Subcutaneous adipose tissue (tissue), 4 donors: Measurements from ENCODE around the gene ZMIZ1. TPM values are rescaled to one million over a fixed set of nuclear protein-coding genes. Genes with fewer than 3 reads are reported as not detected.

Experiments used
- total RNA-seq, 4 donors: library from RNA; depleted of rRNA; stranded (reverse); fragments of >200 nt; gene quantifications; one replicate each; pipeline ENCODE4 v1.1.0, GENCODE V29; 2016
- TF ChIP-seq, protein P1 (sequence below): fragments of 450-650 bp; IDR thresholded peaks from one replicate; pipeline ENCODE4 v1.5.1; 2016; ENCODE audit warnings: low read depth, mild to moderate bottlenecking, control low read depth, antibody characterized with exemption, moderate library complexity

The ZMIZ1 gene
- total RNA-seq, 4 donors from 2014 or later, result 38.1 to 70.6 (median 51.4) TPM

DNA sequence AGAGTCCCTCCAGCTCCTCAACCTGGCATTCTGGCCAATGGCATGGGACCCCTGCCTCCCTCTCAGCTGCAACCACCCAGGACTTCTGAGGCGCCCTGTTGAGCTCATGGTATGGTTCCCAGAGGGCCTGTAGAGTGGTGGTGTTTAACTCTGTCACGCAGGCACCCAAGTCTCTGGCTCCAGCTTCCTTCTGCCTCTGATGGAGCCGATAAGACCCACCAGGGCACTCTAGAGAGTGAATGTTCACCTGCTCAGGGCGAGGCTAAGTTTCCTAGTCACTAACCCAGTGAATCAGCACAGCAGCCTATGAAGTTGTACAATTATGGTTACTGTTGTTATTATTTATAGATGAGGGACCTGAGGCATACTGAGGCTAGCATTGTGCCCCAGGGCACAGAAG, 120.4 kb downstream of the ZMIZ1 start:
- TF ChIP-seq, protein P1, sequence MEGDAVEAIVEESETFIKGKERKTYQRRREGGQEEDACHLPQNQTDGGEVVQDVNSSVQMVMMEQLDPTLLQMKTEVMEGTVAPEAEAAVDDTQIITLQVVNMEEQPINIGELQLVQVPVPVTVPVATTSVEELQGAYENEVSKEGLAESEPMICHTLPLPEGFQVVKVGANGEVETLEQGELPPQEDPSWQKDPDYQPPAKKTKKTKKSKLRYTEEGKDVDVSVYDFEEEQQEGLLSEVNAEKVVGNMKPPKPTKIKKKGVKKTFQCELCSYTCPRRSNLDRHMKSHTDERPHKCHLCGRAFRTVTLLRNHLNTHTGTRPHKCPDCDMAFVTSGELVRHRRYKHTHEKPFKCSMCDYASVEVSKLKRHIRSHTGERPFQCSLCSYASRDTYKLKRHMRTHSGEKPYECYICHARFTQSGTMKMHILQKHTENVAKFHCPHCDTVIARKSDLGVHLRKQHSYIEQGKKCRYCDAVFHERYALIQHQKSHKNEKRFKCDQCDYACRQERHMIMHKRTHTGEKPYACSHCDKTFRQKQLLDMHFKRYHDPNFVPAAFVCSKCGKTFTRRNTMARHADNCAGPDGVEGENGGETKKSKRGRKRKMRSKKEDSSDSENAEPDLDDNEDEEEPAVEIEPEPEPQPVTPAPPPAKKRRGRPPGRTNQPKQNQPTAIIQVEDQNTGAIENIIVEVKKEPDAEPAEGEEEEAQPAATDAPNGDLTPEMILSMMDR, result no peak

DNA sequence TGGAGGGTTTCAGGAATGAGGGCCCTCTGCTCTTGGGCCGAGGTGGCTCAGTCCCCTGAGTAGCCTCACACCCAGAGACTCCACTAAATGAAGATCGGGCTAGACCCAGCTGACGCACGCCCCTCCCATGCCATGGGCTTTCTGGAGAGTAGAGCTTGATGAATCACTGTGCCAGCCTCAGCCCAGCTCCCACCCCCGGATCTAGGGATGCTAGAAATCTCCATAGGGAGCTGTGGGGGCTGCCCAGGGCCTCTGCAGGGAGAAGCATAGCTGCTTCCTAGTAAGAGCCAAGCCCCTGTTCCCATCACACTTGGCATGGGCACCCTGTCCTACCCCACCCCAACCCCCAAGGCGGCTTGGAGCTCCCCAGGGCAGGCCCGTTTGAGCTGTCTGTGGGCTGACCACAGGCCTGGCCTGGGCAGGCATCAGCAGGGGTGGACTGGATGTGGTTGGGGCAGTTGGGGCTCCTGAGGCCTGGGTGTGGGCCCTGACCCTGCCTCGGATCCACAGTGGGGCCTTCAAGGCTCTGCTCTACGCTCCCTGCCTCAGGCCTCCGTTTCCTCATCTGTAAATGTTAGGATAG, 121.2 kb downstream of the ZMIZ1 start:
- TF ChIP-seq, protein P1, result no peak

DNA sequence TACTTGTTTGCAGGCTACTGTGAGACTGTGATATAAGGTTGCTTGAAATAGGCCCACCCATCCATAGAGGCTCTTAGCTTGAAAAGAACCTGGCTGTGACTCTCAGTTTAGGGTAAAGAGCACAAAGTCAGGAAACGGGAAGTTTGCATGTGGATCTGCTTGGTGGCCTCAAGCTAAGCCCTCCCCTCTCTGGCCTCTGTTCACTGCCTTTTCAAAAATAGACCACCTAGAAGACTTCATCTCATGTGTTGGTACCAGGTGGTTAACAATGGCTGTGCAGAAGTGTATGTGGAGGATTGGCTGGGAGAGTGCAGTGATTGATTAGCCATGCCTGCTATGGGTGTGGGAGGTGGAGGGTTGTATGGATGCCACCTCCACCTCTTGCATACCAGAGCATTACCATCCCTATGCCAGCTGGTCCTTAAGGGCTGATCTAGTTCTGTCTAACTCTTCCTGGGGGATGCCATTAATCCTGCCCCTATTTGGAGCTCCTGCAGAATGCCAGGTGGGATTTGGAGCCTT, 122.0 kb downstream of the ZMIZ1 start:
- TF ChIP-seq, protein P1, result no peak

GRCh38 chr10:79191951-79192676, 123.3 kb downstream of the ZMIZ1 start:
- TF ChIP-seq, protein P1, result no peak

DNA sequence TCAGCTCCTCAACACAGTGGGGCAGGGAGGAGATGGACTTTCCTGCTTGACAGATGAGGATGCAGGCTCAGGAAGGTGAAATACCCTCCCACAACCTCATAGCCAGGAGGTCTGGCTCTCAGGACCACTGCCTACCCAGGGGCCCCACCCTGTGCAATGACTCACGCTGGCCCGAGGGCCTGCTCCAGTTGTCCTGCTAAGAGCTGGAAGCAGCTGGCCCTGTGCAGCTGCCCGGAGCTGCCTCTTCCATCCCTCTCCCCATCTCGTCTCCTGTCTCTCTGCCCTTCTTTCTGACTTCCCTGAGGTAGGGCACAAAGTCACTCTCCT, 123.9 kb downstream of the ZMIZ1 start:
- TF ChIP-seq, protein P1, result no peak

GRCh38 chr10:79193694-79194382, 125.1 kb downstream of the ZMIZ1 start:
- TF ChIP-seq, protein P1, result no peak
